K562 (cell line): ENCODE results near the gene PLCB4. TPM values are rescaled to one million over a fixed set of nuclear protein-coding genes. Genes with fewer than 3 reads are reported as not detected.

Experiments
- ATAC-seq: fragments of 200-7000 bp; cut with Tn5 transposase; 3 replicates; pipeline ENCODE4 v1.9.1; 2020; ENCODE audit warnings: moderate library complexity
- BruUV-seq: library from RNA; stranded (reverse); fragments of 400-500 nt; replicated peaks from 2 replicates; lab custom pipeline; 2021; lab: Mats Ljungman, UMichigan
- CTCF ChIA-PET: fragments of 300-600 bp; formaldehyde crosslinking; extraction: SDS; loops from one replicate; lab custom pipeline; 2021; ENCODE audit warnings: low intra/inter-chr PET ratio; lab: Yijun Ruan, JAX
- POLR2A ChIA-PET: fragments of 300-600, 350-650 bp; sonication (Branson Sonifier 250); formaldehyde crosslinking; extraction: SDS; loops from one replicate; lab custom pipeline; 2021; ENCODE audit warnings: antibody characterized with exemption, inconsistent platforms; lab: Yijun Ruan, JAX
- DNase-seq, 4 experiments: peaks; one replicate each; pipeline versions ENCODE4 v3.0.0 to v3.0.0-alpha.2; 2011 to 2018; ENCODE audit warnings: low spot score in 3 of 4, mixed read lengths in 3 of 4; ENCODE audit errors: extremely low read depth in 1 of 4
- FAIRE-seq: peaks from 2 replicates; lab custom pipeline; 2011; peaks lifted over from hg19 to GRCh38; lab: Jason Lieb, UNC
- H2AFZ ChIP-seq: 2 replicates; pipeline ENCODE4 v1.6.0; 2011; ENCODE audit warnings: low read depth, low read length, control low read depth, inconsistent platforms
- H3K27ac ChIP-seq: fragments of 200-600 bp; 3 replicates; pipeline ENCODE4 v1.8.0; 2011; ENCODE audit warnings: low read depth, mild to moderate bottlenecking, control low read depth, inconsistent platforms, low read length, moderate library complexity, mixed read lengths; ENCODE audit errors: extremely low read depth
- H3K27me3 ChIP-seq, 2 experiments: fragments of 300-600 bp in 1 of 2; 2 replicates in 1 of 2; 3 replicates in 1 of 2; pipeline versions ENCODE4 v1.6.0 to v1.8.0; 2011; ENCODE audit warnings: inconsistent platforms in 2 of 2, low read length in 2 of 2, mild to moderate bottlenecking in 1 of 2, mixed read lengths in 1 of 2, moderate library complexity in 1 of 2; ENCODE audit not compliant: control insufficient read depth in 2 of 2, insufficient read depth in 2 of 2
- H3K36me3 ChIP-seq: fragments of 300-600 bp; 3 replicates; pipeline ENCODE4 v1.8.0; 2011; ENCODE audit warnings: mild to moderate bottlenecking, low read length, inconsistent platforms; ENCODE audit not compliant: control insufficient read depth, insufficient read depth
- H3K4me1 ChIP-seq, 2 experiments: fragments of 200-600 bp in 1 of 2; replicated peaks in 1 of 2; 2 replicates in 1 of 2; 3 replicates in 1 of 2; pipeline versions ENCODE4 v1.5.1 to v1.8.0; 2011; ENCODE audit warnings: inconsistent platforms in 2 of 2, low read length in 2 of 2, mild to moderate bottlenecking in 1 of 2, mixed read lengths in 1 of 2, moderate library complexity in 1 of 2; ENCODE audit not compliant: control insufficient read depth in 2 of 2, insufficient read depth in 2 of 2
- H3K4me2 ChIP-seq: 2 replicates; pipeline ENCODE4 v1.6.1; 2011; ENCODE audit warnings: low read length, control low read depth, inconsistent platforms, mixed read lengths; ENCODE audit not compliant: insufficient read depth
- H3K4me3 ChIP-seq: fragments of 200-600 bp; sonication (generic), shearing (Covaris generic); 2 replicates; pipeline ENCODE4 v1.5.1; 2016; ENCODE audit warnings: control low read depth, inconsistent platforms
- H3K79me2 ChIP-seq: fragments of 200-600 bp; 3 replicates; pipeline ENCODE4 v1.8.0; 2011; ENCODE audit warnings: low read length, inconsistent platforms; ENCODE audit not compliant: control insufficient read depth, insufficient read depth
- H3K9ac ChIP-seq, 2 experiments: 2 replicates each; pipeline versions ENCODE4 v1.6.0 to v1.6.1; 2011; ENCODE audit warnings: low read depth in 2 of 2, low read length in 2 of 2, control low read depth in 1 of 2, inconsistent platforms in 1 of 2, mild to moderate bottlenecking in 1 of 2, mixed read lengths in 1 of 2; ENCODE audit not compliant: insufficient read depth in 1 of 2
- H3K9me1 ChIP-seq: one replicate; pipeline ENCODE4 v1.6.0; 2011; ENCODE audit warnings: inconsistent platforms, mild to moderate bottlenecking, low read length, moderate library complexity; ENCODE audit not compliant: control insufficient read depth, insufficient read depth
- H3K9me3 ChIP-seq: replicated peaks from 2 replicates; pipeline ENCODE4 v1.5.1; 2011; ENCODE audit warnings: low read depth, low read length, inconsistent platforms; ENCODE audit not compliant: control insufficient read depth, insufficient read depth
- H4K20me1 ChIP-seq: replicated peaks from 2 replicates; pipeline ENCODE4 v1.6.1; 2011; ENCODE audit warnings: low read length, inconsistent platforms, mixed read lengths; ENCODE audit not compliant: control insufficient read depth, insufficient read depth
- BHLHE40 ChIP-seq: IDR thresholded peaks from 2 replicates; pipeline ENCODE4 v1.6.1; 2011; ENCODE audit warnings: low read length, improper control_type of control experiment
- CHD4 ChIP-seq: fragments of 200-600 bp; sonication (generic); IDR thresholded peaks from 3 replicates; pipeline ENCODE4 v1.6.1; 2012; ENCODE audit warnings: low read depth, mild to moderate bottlenecking, mixed read lengths, low read length, inconsistent platforms; ENCODE audit not compliant: insufficient read depth, insufficient replicate concordance, poor library complexity, severe bottlenecking
- GATAD2B ChIP-seq: fragments of 450-650 bp; IDR thresholded peaks from 2 replicates; pipeline ENCODE4 v1.6.1; 2017; ENCODE audit warnings: mild to moderate bottlenecking, borderline replicate concordance
- KAT7 ChIP-seq: sonication (generic); formaldehyde crosslinking; IDR thresholded peaks from 2 replicates; pipeline ENCODE4 v1.8.0; 2022; ENCODE audit warnings: missing genetic modification reagents, mild to moderate bottlenecking, borderline replicate concordance
- KHSRP ChIP-seq: fragments of 450-650 bp; IDR thresholded peaks from 2 replicates; pipeline ENCODE4 v1.6.1; 2017
- RBM14 ChIP-seq: fragments of 200-400 bp; formaldehyde crosslinking; IDR thresholded peaks from 2 replicates; pipeline ENCODE4 v1.6.1; 2018; ENCODE audit warnings: low read depth, mild to moderate bottlenecking, low read length, moderate library complexity, borderline replicate concordance; ENCODE audit not compliant: insufficient read depth
- SMAD2 ChIP-seq: fragments of 150-350 bp; IDR thresholded peaks from 2 replicates; pipeline ENCODE4 v1.6.1; 2014; ENCODE audit warnings: low read depth, mild to moderate bottlenecking, low read length
- WGBS: fragments of 100-300 bp; shearing (Covaris generic); methylation state at CpG from one replicate; pipeline ENCODE4 v1.1.6; 2016; ENCODE audit warnings: low coverage, mixed read lengths; ENCODE audit not compliant: insufficient coverage; ENCODE audit errors: missing lambda C conversion rate; 5-methylcytosine and 5-hydroxymethylcytosine counted together
- in situ Hi-C: fragments of 300-500 bp; cut with MboI; formaldehyde crosslinking; loops from 4 replicates; pipeline ENCODE4 v1.15.0; 2018; ENCODE audit warnings: inconsistent platforms, mixed read lengths
- intact Hi-C: fragments of 100-400 bp; cut with micrococcal nuclease; formaldehyde crosslinking; loops from 2 replicates; pipeline ENCODE4 v1.14.2; 2022
- polyA plus RNA-seq, 8 experiments: library from polyadenylated mRNA; depleted of rRNA in 4 of 8; stranded (reverse) in 5 of 8; unstranded in 3 of 8; fragments of >200 nt; fragmentation: Nextera tagmentation in 2 of 8; fragmentation: Illumina TruSeq in 1 of 8; extraction: Ambion mirVana in 2 of 8; extraction: Trizol in 1 of 8; gene quantifications; 2 replicates each; pipeline versions ENCODE4 v1.2.1 to v1.2.3, GENCODE V29; 2011 to 2014; ENCODE audit warnings: inconsistent platforms in 1 of 8, missing spikeins in 1 of 8
- total RNA-seq, 7 experiments: library from RNA; depleted of rRNA in 6 of 7; stranded (reverse); fragments of >200 nt in 6 of 7; fragmentation: Illumina TruSeq in 2 of 7; extraction: Trizol in 2 of 7; gene quantifications; 2 replicates each; pipeline versions ENCODE4 v1.2.1 to v1.2.3, GENCODE V29; 2011 to 2021; ENCODE audit warnings: low replicate concordance in 1 of 7

The PLCB4 gene
- total and polyA plus RNA-seq, 9 of the 15 experiments (the other 6 are each of a cell fraction or from before 2014, with no cell fraction given), result 0.20 to 2.9 (median 0.52) TPM

DNA sequence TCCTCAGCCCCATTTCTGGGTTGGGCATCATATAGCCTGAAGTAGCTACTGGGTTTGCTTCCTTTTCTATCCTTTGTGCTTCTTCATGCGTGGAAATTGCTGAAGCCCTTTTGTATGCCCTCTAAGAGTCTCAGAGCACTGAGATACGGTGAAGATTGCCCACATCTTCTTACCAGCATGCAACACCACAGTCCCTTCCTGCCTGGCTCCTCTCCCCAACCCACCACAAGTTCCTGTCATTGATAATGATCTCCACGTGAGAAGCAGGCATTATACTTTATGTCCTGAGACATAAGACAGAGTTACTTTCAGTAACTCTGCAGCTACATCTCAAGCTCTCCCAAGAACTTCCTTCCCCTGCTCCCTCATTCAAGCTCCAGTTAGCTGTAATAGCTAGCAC lies 15.8 kb upstream of the PLCB4 start:
- no peak overlapping the region for H3K4me2 ChIP-seq
- no peak for FAIRE-seq
- TF ChIP-seq BHLHE40 (peak; percentile 19; the same call in 1 of the 2 replicates), CHD4 (no peak), KAT7 (CRISPR knock-in tag) (no peak)
- TF ChIP-seq, all 486 proteins: peak for 1
- Histone ChIP-seq H2AFZ (peak overlapping the region; percentile 40; the same call in 1 of the 2 replicates), H3K27ac (no peak overlapping the region), H4K20me1 (no peaks in the 10 kb centered on the region), H3K4me1 (no peaks in the 10 kb centered on the region; a peak in 2 of 5 replicates), H3K9me1 (no peaks in the 10 kb centered on the region), H3K79me2 (no peaks in the 10 kb centered on the region), H3K36me3 (no peaks in the 10 kb centered on the region), H3K9me3 (no peaks in the 10 kb centered on the region), H3K4me3 (no peak overlapping the region), H3K9ac (no peak overlapping the region), H3K27me3 (no peaks in the 10 kb centered on the region)
- POLR2A ChIA-PET, result interaction anchor here (0.8 kb wide), 1 partner anchor 16 kb away, joined by 3 read pairs; the partner anchor contains the start of gene PLCB4
- no TSS peak for BruUV-seq
- CTCF ChIA-PET, result no interaction called here
- DNase-seq (no peak), ATAC-seq (no peak)
- in situ Hi-C loops (no loop called here), intact Hi-C loops (no loop called here)
- WGBS, result 0% methylated on average over 3 of the region's 3 CpGs

- no peak overlapping the region for H2AFZ ChIP-seq
- TF ChIP-seq RBM14 (no peak), KAT7 (CRISPR knock-in tag) (no peak), SMAD2 (no peak), GATAD2B (no peak), KHSRP (no peak)
These were observed 14.7 kb upstream of the PLCB4 start for GRCh38 chr20:9054176-9054575.

More at GRCh38 chr20:9054176-9054575, 14.7 kb upstream of the PLCB4 start:
- no TSS peak for BruUV-seq
- no peak overlapping the region for H3K9ac ChIP-seq
- FAIRE-seq (no peak), ATAC-seq (no peak), DNase-seq (no peak)
- intact Hi-C loops (no loop called here), in situ Hi-C loops (no loop called here)
- no peak overlapping the region for H3K4me2 ChIP-seq
- no peaks in the 10 kb centered on the region; a peak in 2 of 5 replicates for H3K4me1 ChIP-seq
- no peaks in the 10 kb centered on the region for H3K79me2 ChIP-seq
- no peaks in the 10 kb centered on the region for H4K20me1 ChIP-seq
- H3K27ac ChIP-seq, result no peak overlapping the region
- no peaks in the 10 kb centered on the region for H3K9me1 ChIP-seq
- CTCF ChIA-PET, result no interaction called here
- no peaks in the 10 kb centered on the region for H3K9me3 ChIP-seq
- POLR2A ChIA-PET, result no interaction called here
- no peaks in the 10 kb centered on the region for H3K27me3 ChIP-seq
- H3K4me3 ChIP-seq, result no peak overlapping the region
- no peaks in the 10 kb centered on the region for H3K36me3 ChIP-seq
- 56% methylated on average over 3 of the region's 3 CpGs for WGBS
